ENCODE results near the gene PXMP4.

GRCh38 chr20:33713865-33714367 lies 6.2 kb downstream of the PXMP4 start:
- TF ChIP-seq CTCF (IDR thresholded peaks at IDR 0.05), result no peak
- no peak for TF ChIP-seq POLR2AphosphoS5 (IDR thresholded peaks at IDR 0.05)
- no peak for TF ChIP-seq POLR2A (IDR thresholded peaks at IDR 0.05)
